H9 (cell line): ENCODE results near the gene RGS6. TPM values are rescaled to one million over a fixed set of nuclear protein-coding genes. Genes with fewer than 3 reads are reported as not detected.

Experiments
- DNase-seq: peaks from one replicate; pipeline ENCODE4 v3.0.0-alpha.2; 2017
- H2AFZ ChIP-seq: one replicate; pipeline ENCODE4 v1.6.1; 2013; ENCODE audit warnings: mild to moderate bottlenecking, low read length, control low read depth, moderate library complexity
- H2AK5ac ChIP-seq: 2 replicates; pipeline ENCODE4 v1.6.1; 2013; ENCODE audit warnings: low read length, control low read depth, mixed read lengths; ENCODE audit not compliant: insufficient read length
- H2BK120ac ChIP-seq: one replicate; pipeline ENCODE4 v1.6.1; 2013; ENCODE audit warnings: low read depth, mild to moderate bottlenecking, low read length, control low read depth, inconsistent platforms; ENCODE audit not compliant: poor library complexity, severe bottlenecking
- H2BK12ac ChIP-seq: 2 replicates; pipeline ENCODE4 v1.6.1; 2013; ENCODE audit warnings: low read length, control low read depth, mixed read lengths, low read depth; ENCODE audit not compliant: insufficient read length
- H2BK15ac ChIP-seq: 2 replicates; pipeline ENCODE4 v1.6.1; 2013; ENCODE audit warnings: low read depth, low read length, control low read depth
- H2BK20ac ChIP-seq: one replicate; pipeline ENCODE4 v1.6.1; 2013; ENCODE audit warnings: low read depth, mild to moderate bottlenecking, low read length, control low read depth, inconsistent platforms; ENCODE audit not compliant: poor library complexity, severe bottlenecking
- H2BK5ac ChIP-seq: 2 replicates; pipeline ENCODE4 v1.6.1; 2013; ENCODE audit warnings: low read length, control low read depth, mixed read lengths; ENCODE audit not compliant: insufficient read length
- H3K14ac ChIP-seq: 2 replicates; pipeline ENCODE4 v1.6.1; 2013; ENCODE audit warnings: low read length, control low read depth; ENCODE audit not compliant: insufficient read depth
- H3K18ac ChIP-seq: 2 replicates; pipeline ENCODE4 v1.6.1; 2013; ENCODE audit warnings: low read depth, mild to moderate bottlenecking, mixed read lengths, low read length, control low read depth; ENCODE audit not compliant: insufficient read length
- H3K23ac ChIP-seq: 2 replicates; pipeline ENCODE4 v1.6.1; 2013; ENCODE audit warnings: low read length, control low read depth, mixed read lengths, low read depth; ENCODE audit not compliant: insufficient read length
- H3K23me2 ChIP-seq: 2 replicates; pipeline ENCODE4 v1.6.1; 2013; ENCODE audit warnings: low read depth, mild to moderate bottlenecking, mixed read lengths, low read length, control low read depth; ENCODE audit not compliant: insufficient read length, poor library complexity, severe bottlenecking
- H3K27ac ChIP-seq: 2 replicates; pipeline ENCODE4 v1.5.1; 2013; ENCODE audit warnings: low read length, control low read depth, mixed read lengths, low read depth; ENCODE audit not compliant: insufficient read length
- H3K27me3 ChIP-seq: 2 replicates; pipeline ENCODE4 v1.6.1; 2013; ENCODE audit warnings: low read length, control low read depth, inconsistent platforms; ENCODE audit not compliant: insufficient read depth
- H3K4ac ChIP-seq: 2 replicates; pipeline ENCODE4 v1.6.1; 2013; ENCODE audit warnings: low read depth, mild to moderate bottlenecking, control low read depth, inconsistent platforms, low read length, moderate library complexity
- H3K4me1 ChIP-seq: 2 replicates; pipeline ENCODE4 v1.6.1; 2013; ENCODE audit warnings: low read length, control low read depth, inconsistent platforms; ENCODE audit not compliant: insufficient read depth
- H3K4me2 ChIP-seq: 2 replicates; pipeline ENCODE4 v1.6.1; 2013; ENCODE audit warnings: low read length, control low read depth, mixed read lengths; ENCODE audit not compliant: insufficient read length, insufficient read depth
- H3K56ac ChIP-seq: 2 replicates; pipeline ENCODE4 v1.6.1; 2013; ENCODE audit warnings: low read depth, mild to moderate bottlenecking, mixed read lengths, low read length, control low read depth; ENCODE audit not compliant: insufficient read length
- H3K79me1 ChIP-seq: 2 replicates; pipeline ENCODE4 v1.6.1; 2013; ENCODE audit warnings: low read depth, mild to moderate bottlenecking, moderate library complexity, low read length, control low read depth, inconsistent platforms; ENCODE audit not compliant: insufficient read depth, poor library complexity, severe bottlenecking
- H3K79me2 ChIP-seq: 2 replicates; pipeline ENCODE4 v1.6.1; 2013; ENCODE audit warnings: low read length, control low read depth, inconsistent platforms; ENCODE audit not compliant: insufficient read depth
- H3K9ac ChIP-seq: 2 replicates; pipeline ENCODE4 v1.6.1; 2013; ENCODE audit warnings: low read length, control low read depth, mixed read lengths; ENCODE audit not compliant: insufficient read length; ENCODE audit errors: extremely low read depth
- H3K9me3 ChIP-seq: one replicate; pipeline ENCODE4 v1.6.1; 2013; ENCODE audit warnings: low read depth, low read length, inconsistent platforms; ENCODE audit not compliant: control insufficient read depth
- H3T11ph ChIP-seq: one replicate; pipeline ENCODE4 v1.6.1; 2013; ENCODE audit warnings: mild to moderate bottlenecking, low read length, control low read depth, inconsistent platforms
- H4K20me1 ChIP-seq: one replicate; pipeline ENCODE4 v1.6.1; 2013; ENCODE audit not compliant: control insufficient read depth, insufficient read length, insufficient read depth
- H4K5ac ChIP-seq: 2 replicates; pipeline ENCODE4 v1.6.1; 2013; ENCODE audit warnings: low read depth, mild to moderate bottlenecking, mixed read lengths, low read length, control low read depth; ENCODE audit not compliant: insufficient read length
- H4K8ac ChIP-seq: replicated peaks from 2 replicates; pipeline ENCODE4 v1.6.1; 2013; ENCODE audit warnings: low read length, control low read depth, mixed read lengths, low read depth; ENCODE audit not compliant: insufficient read length
- H4K91ac ChIP-seq: 2 replicates; pipeline ENCODE4 v1.6.1; 2013; ENCODE audit warnings: low read depth, mild to moderate bottlenecking, moderate library complexity, mixed read lengths, low read length, control low read depth; ENCODE audit not compliant: insufficient read length
- H3K27ac Mint-ChIP-seq, 3 experiments: 2 replicates in 2 of 3; 3 replicates in 1 of 3; pipeline ENCODE4 v1.8.0; 2020 to 2021; ENCODE audit warnings: mixed read lengths in 3 of 3, mild to moderate bottlenecking in 1 of 3, moderate library complexity in 1 of 3
- H3K27me3 Mint-ChIP-seq: 2 replicates; pipeline ENCODE4 v1.8.0; 2021; ENCODE audit warnings: low read depth, mild to moderate bottlenecking, moderate library complexity, mixed read lengths
- H3K36me3 Mint-ChIP-seq, 3 experiments: 2 replicates in 2 of 3; 3 replicates in 1 of 3; pipeline ENCODE4 v1.8.0; 2020 to 2021; ENCODE audit warnings: low read depth in 3 of 3, mixed read lengths in 3 of 3; ENCODE audit not compliant: insufficient read depth in 1 of 3
- H3K4me1 Mint-ChIP-seq, 2 experiments: 2 replicates each; pipeline ENCODE4 v1.8.0; 2020; ENCODE audit warnings: mixed read lengths in 2 of 2
- H3K4me3 Mint-ChIP-seq, 2 experiments: 2 replicates in 1 of 2; 3 replicates in 1 of 2; pipeline ENCODE4 v1.8.0; 2020 to 2021; ENCODE audit warnings: mild to moderate bottlenecking in 2 of 2, mixed read lengths in 2 of 2, moderate library complexity in 1 of 2
- H3K9me3 Mint-ChIP-seq, 2 experiments: 2 replicates in 1 of 2; 3 replicates in 1 of 2; pipeline ENCODE4 v1.8.0; 2020; ENCODE audit warnings: mild to moderate bottlenecking in 2 of 2, mixed read lengths in 2 of 2, moderate library complexity in 1 of 2
- WGBS: extraction: QIAGEN DNeasy Blood & Tissue Kit; methylation state at CpG from one replicate; pipeline ENCODE4 v1.1.7; 2013; ENCODE audit warnings: missing lambda C conversion rate, low lambda C conversion rate, mixed read lengths; ENCODE audit not compliant: insufficient read length; ENCODE audit errors: extremely low coverage; 5-methylcytosine and 5-hydroxymethylcytosine counted together
- total RNA-seq: library from RNA; stranded (reverse); gene quantifications from 2 replicates; pipeline ENCODE4 v1.2.1, GENCODE V29; 2021
- TF ChIP-seq, protein P1 (sequence below): fragments of 200-600 bp; sonication (generic); conservative IDR thresholded peaks from 3 replicates; pipeline ENCODE4 v1.8.0; 2021; ENCODE audit warnings: antibody characterized with exemption, mild to moderate bottlenecking

RGS6 gene
- total RNA-seq, 1 experiment from 2014 or later = 3.0 TPM

DNA sequence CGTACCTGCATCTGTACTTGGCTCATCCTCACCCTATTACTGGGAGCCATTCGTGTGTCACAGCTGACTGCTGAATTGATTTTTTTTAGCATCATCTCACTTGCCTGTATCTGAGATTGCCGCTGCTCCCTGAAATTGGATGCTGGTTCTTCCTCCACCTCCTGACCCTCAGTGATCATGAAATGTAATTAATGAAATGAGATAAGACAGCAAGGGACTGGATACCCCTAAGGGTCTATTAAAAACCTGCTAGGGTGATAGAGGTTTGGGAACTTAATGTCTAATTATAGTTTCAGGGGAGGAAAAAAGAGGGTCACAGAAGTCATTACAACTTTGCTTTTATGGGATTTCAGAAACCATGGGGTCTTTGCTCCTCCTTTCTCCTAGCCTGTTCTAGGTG, 551.1 kb downstream of the RGS6 start:
- Histone ChIP-seq H2BK15ac (no peak overlapping the region), H4K8ac (no peak overlapping the region), H3K27ac (no peak overlapping the region), H4K20me1 (peaks cover 3% of the 10 kb centered on the region), H3T11ph (no peak overlapping the region), H2BK12ac (no peak overlapping the region), H3K4me1 (no peaks in the 10 kb centered on the region; the same call in 1 of the 2 replicates), H3K79me1 (no peaks in the 10 kb centered on the region), H3K9ac (no peak overlapping the region), H3K18ac (no peak overlapping the region), H2BK120ac (no peak overlapping the region), H2BK5ac (no peak overlapping the region), H3K79me2 (no peaks in the 10 kb centered on the region), H3K56ac (no peak overlapping the region), H3K9me3 (no peaks in the 10 kb centered on the region), H2AK5ac (no peak overlapping the region), H3K27me3 (no peaks in the 10 kb centered on the region), H3K4me2 (no peak overlapping the region), H2BK20ac (no peak overlapping the region), H3K4ac (no peak overlapping the region), H4K91ac (no peak overlapping the region), H3K14ac (no peak overlapping the region), H2AFZ (no peak overlapping the region), H4K5ac (no peak overlapping the region), H3K23me2 (no peaks in the 10 kb centered on the region), H3K23ac (no peak overlapping the region)
- WGBS = no CpG with 5 or more reads among the region's 3 CpGs
- Mint-ChIP-seq H3K27me3 (no peaks in the 10 kb centered on the region), H3K27ac (no peak overlapping the region), H3K36me3 (peaks cover 0 to 5% (median 1%) of the 10 kb centered on the region in 3 experiments; a peak in 3 of 7 replicates), H3K9me3 (peaks cover 6 to 17% of the 10 kb centered on the region in 2 experiments; a peak in 4 of 5 replicates), H3K4me3 (no peak overlapping the region), H3K4me1 (peaks cover 18 to 21% of the 10 kb centered on the region in 2 experiments)
- TF ChIP-seq, protein P1, sequence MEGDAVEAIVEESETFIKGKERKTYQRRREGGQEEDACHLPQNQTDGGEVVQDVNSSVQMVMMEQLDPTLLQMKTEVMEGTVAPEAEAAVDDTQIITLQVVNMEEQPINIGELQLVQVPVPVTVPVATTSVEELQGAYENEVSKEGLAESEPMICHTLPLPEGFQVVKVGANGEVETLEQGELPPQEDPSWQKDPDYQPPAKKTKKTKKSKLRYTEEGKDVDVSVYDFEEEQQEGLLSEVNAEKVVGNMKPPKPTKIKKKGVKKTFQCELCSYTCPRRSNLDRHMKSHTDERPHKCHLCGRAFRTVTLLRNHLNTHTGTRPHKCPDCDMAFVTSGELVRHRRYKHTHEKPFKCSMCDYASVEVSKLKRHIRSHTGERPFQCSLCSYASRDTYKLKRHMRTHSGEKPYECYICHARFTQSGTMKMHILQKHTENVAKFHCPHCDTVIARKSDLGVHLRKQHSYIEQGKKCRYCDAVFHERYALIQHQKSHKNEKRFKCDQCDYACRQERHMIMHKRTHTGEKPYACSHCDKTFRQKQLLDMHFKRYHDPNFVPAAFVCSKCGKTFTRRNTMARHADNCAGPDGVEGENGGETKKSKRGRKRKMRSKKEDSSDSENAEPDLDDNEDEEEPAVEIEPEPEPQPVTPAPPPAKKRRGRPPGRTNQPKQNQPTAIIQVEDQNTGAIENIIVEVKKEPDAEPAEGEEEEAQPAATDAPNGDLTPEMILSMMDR = no peak
- no peak for DNase-seq
